HepG2 (cell line): Measurements from ENCODE around the gene TOR4A. TPM values are rescaled to one million over a fixed set of nuclear protein-coding genes. Genes with fewer than 3 reads are reported as not detected.
A peak's percentile ranks its signal among the peaks of the same experiment; 100 is the strongest.

Experiments used
- ATAC-seq: fragments of 200-7000 bp; cut with Tn5 transposase; 3 replicates; pipeline ENCODE4 v1.9.1; 2020; ENCODE audit warnings: mild to moderate bottlenecking, moderate library complexity
- BruUV-seq: library from RNA; stranded (reverse); fragments of 400-500 nt; replicated peaks from 2 replicates; lab custom pipeline; 2021; lab: Mats Ljungman, UMichigan
- CTCF ChIA-PET: fragments of 300-600 bp; formaldehyde crosslinking; extraction: SDS; loops from one replicate; lab custom pipeline; 2021; ENCODE audit warnings: low total read pairs, inconsistent platforms, low intra/inter-chr PET ratio; lab: Yijun Ruan, JAX
- POLR2A ChIA-PET: fragments of 350-600 bp; sonication (Branson Sonifier 250); formaldehyde crosslinking; loops from one replicate; lab custom pipeline; 2020; ENCODE audit warnings: antibody characterized with exemption, inconsistent platforms; lab: Yijun Ruan, JAX
- DNase-seq: peaks from one replicate; pipeline ENCODE4 v3.0.0-alpha.2; 2015; ENCODE audit warnings: low spot score
- FAIRE-seq: peaks from 3 replicates; lab custom pipeline; 2011; peaks lifted over from hg19 to GRCh38; lab: Jason Lieb, UNC
- H2AFZ ChIP-seq: one replicate; pipeline ENCODE4 v1.6.1; 2011; ENCODE audit warnings: low read length, inconsistent platforms
- H3K27ac ChIP-seq: fragments of 300-600 bp; 3 replicates; pipeline ENCODE4 v1.8.0; 2011; ENCODE audit warnings: mixed run types, mild to moderate bottlenecking, mixed read lengths, low read length, inconsistent platforms; ENCODE audit not compliant: insufficient read depth; ENCODE audit errors: extremely low read length
- H3K27me3 ChIP-seq, 2 experiments: fragments of 200-600 bp in 1 of 2; 2 replicates in 1 of 2; 3 replicates in 1 of 2; pipeline versions ENCODE4 v1.6.0 to v1.8.0; 2011; ENCODE audit warnings: low read length in 2 of 2, mild to moderate bottlenecking in 2 of 2, moderate library complexity in 2 of 2, inconsistent platforms in 1 of 2; ENCODE audit not compliant: insufficient read depth in 2 of 2, control insufficient read depth in 1 of 2
- H3K36me3 ChIP-seq, 2 experiments: fragments of 200-600 bp in 1 of 2; replicated peaks in 1 of 2; 2 replicates in 1 of 2; 3 replicates in 1 of 2; pipeline versions ENCODE4 v1.5.1 to v1.8.0; 2011; ENCODE audit warnings: low read length in 2 of 2, inconsistent platforms in 1 of 2; ENCODE audit not compliant: insufficient read depth in 2 of 2, control insufficient read depth in 1 of 2
- H3K4me1 ChIP-seq: 2 replicates; pipeline ENCODE4 v1.5.1; 2012; ENCODE audit warnings: low read length, inconsistent platforms; ENCODE audit not compliant: insufficient read depth
- H3K4me2 ChIP-seq: 2 replicates; pipeline ENCODE4 v1.6.0; 2011; ENCODE audit warnings: low read depth, low read length, inconsistent platforms
- H3K4me3 ChIP-seq, 3 experiments: fragments of 200-600 bp in 1 of 3; sonication (generic), shearing (Covaris generic) in 1 of 3; replicated peaks in 1 of 3; 2 replicates each; pipeline ENCODE4 v1.5.1; 2011 to 2016; ENCODE audit warnings: low read length in 3 of 3, inconsistent platforms in 2 of 3, low read depth in 2 of 3, mild to moderate bottlenecking in 2 of 3, control low read depth in 1 of 3, mixed read lengths in 1 of 3; ENCODE audit not compliant: insufficient read depth in 1 of 3
- H3K79me2 ChIP-seq: one replicate; pipeline ENCODE4 v1.6.1; 2011; ENCODE audit warnings: low read length, inconsistent platforms; ENCODE audit not compliant: insufficient read depth
- H3K9ac ChIP-seq: 2 replicates; pipeline ENCODE4 v1.6.0; 2011; ENCODE audit warnings: mild to moderate bottlenecking, low read depth, low read length, inconsistent platforms; ENCODE audit not compliant: insufficient read depth
- H3K9me3 ChIP-seq: 2 replicates; pipeline ENCODE4 v1.5.1; 2012; ENCODE audit warnings: mild to moderate bottlenecking, low read length
- H4K20me1 ChIP-seq: 2 replicates; pipeline ENCODE4 v1.6.0; 2011; ENCODE audit warnings: inconsistent platforms, mild to moderate bottlenecking, low read length, moderate library complexity; ENCODE audit not compliant: insufficient read depth
- BCL3 ChIP-seq: sonication (generic); formaldehyde crosslinking; IDR thresholded peaks from 2 replicates; pipeline ENCODE4 v1.5.1; 2020; ENCODE audit warnings: mild to moderate bottlenecking, missing genetic modification reagents, moderate library complexity
- HNF1A ChIP-seq, 2 experiments: sonication (generic) in 1 of 2; formaldehyde crosslinking in 1 of 2; IDR thresholded peaks; 2 replicates each; pipeline versions ENCODE4 v1.4.0 to v1.6.1; 2016 to 2020; ENCODE audit warnings: borderline replicate concordance in 1 of 2, low read depth in 1 of 2, mild to moderate bottlenecking in 1 of 2, missing genetic modification reagents in 1 of 2
- MTERF4 ChIP-seq: sonication (generic); formaldehyde crosslinking; IDR thresholded peaks from 2 replicates; pipeline ENCODE4 v1.8.0; 2023; ENCODE audit warnings: mild to moderate bottlenecking, missing genetic modification reagents
- RXRB ChIP-seq: IDR thresholded peaks from 2 replicates; pipeline ENCODE4 v1.6.1; 2016; ENCODE audit warnings: borderline replicate concordance, missing genetic modification reagents, missing compliant biosample characterization
- TIGD3 ChIP-seq: sonication (generic); formaldehyde crosslinking; IDR thresholded peaks from 2 replicates; pipeline ENCODE4 v1.5.1; 2020; ENCODE audit warnings: mild to moderate bottlenecking, missing genetic modification reagents, borderline replicate concordance
- ZBTB20 ChIP-seq: sonication (generic); formaldehyde crosslinking; IDR thresholded peaks from 2 replicates; pipeline ENCODE4 v1.8.1; 2023; ENCODE audit warnings: missing genetic modification reagents, low read depth, mild to moderate bottlenecking, borderline replicate concordance
- ZFP36 ChIP-seq: fragments of 150-350 bp; IDR thresholded peaks from 2 replicates; pipeline ENCODE4 v1.6.1; 2018; ENCODE audit warnings: borderline replicate concordance, low read length, low read depth; ENCODE audit not compliant: partially characterized antibody
- ZNF562 ChIP-seq: sonication (generic); formaldehyde crosslinking; IDR thresholded peaks from 2 replicates; pipeline ENCODE4 v1.8.0; 2022; ENCODE audit warnings: missing genetic modification reagents, borderline replicate concordance
- ZNF652 ChIP-seq: IDR thresholded peaks from 2 replicates; pipeline ENCODE4 v1.6.1; 2016; ENCODE audit warnings: low read depth, borderline replicate concordance
- ZNF747 ChIP-seq: sonication (generic); formaldehyde crosslinking; IDR thresholded peaks from 2 replicates; pipeline ENCODE4 v1.8.1; 2023; ENCODE audit warnings: missing genetic modification reagents, mild to moderate bottlenecking, borderline replicate concordance
- WGBS: methylation state at CpG from one replicate; pipeline ENCODE4 v1.1.6; 2017; ENCODE audit warnings: low lambda C conversion rate; 5-methylcytosine and 5-hydroxymethylcytosine counted together
- in situ Hi-C: cut with HindIII; loops from 2 replicates; pipeline ENCODE4 v1.10.0; 2017; ENCODE audit warnings: low pct_unique_long_range_greater_than_20kb; ENCODE audit not compliant: extremely low pct_ligation_motif_present
- intact Hi-C: fragments of 100-400 bp; cut with micrococcal nuclease; formaldehyde crosslinking; loops from one replicate; pipeline ENCODE4 v1.10.0; 2022; ENCODE audit not compliant: unreplicated experiment
- polyA plus RNA-seq, 8 experiments: library from polyadenylated mRNA; depleted of rRNA in 3 of 8; stranded (reverse) in 7 of 8; unstranded in 1 of 8; fragments of >200 nt; fragmentation: Illumina TruSeq in 4 of 8; extraction: Trizol in 4 of 8; gene quantifications; 2 replicates each; pipeline versions ENCODE4 v1.2.1 to v1.2.3, GENCODE V29; 2011 to 2016; ENCODE audit warnings: low read depth in 4 of 8, missing spikeins in 1 of 8, mixed read lengths in 1 of 8; ENCODE audit not compliant: insufficient read depth in 1 of 8
- total RNA-seq, 5 experiments: library from RNA; depleted of rRNA; stranded (reverse); fragments of >200 nt; fragmentation: Illumina TruSeq; extraction: Trizol; gene quantifications; 2 replicates each; pipeline ENCODE4 v1.2.3, GENCODE V29; 2016; ENCODE audit warnings: low read depth in 1 of 5

The TOR4A gene
- total and polyA plus RNA-seq, 2 of the 13 experiments (the other 11 are each of a cell fraction or from before 2014, with no cell fraction given) = 11.1 to 14.2 TPM

GRCh38 chr9:137244486-137245449 lies 32.8 kb upstream of the TOR4A start:
- H4K20me1 ChIP-seq = peaks cover 27% of the 10 kb centered on the region
- no peak overlapping the region for H3K4me3 ChIP-seq
- 74% methylated on average over 15 of the region's 36 CpGs for WGBS
- peaks cover 4 to 19% of the 10 kb centered on the region in 2 experiments; a peak in 4 of 5 replicates for H3K36me3 ChIP-seq
- DNase-seq (no peak), FAIRE-seq (no peak), ATAC-seq (peak; percentile 4)
- ChIA-PET POLR2A (interaction anchor here (1.2 to 7.7 kb wide), 3 partner anchors 11 to 56 kb away, joined by 5 to 317 read pairs (median 5); partner anchors contain the start of genes ANAPC2, NELFB, SSNA1 and STPG3), CTCF (no interaction called here)
- H3K27ac ChIP-seq = no peak overlapping the region
- H3K4me1 ChIP-seq = peaks cover 64% of the 10 kb centered on the region
- in situ Hi-C loops = no loop called here
- intact Hi-C loops = no loop called here
- no TSS peak for BruUV-seq
- H3K9me3 ChIP-seq = no peaks in the 10 kb centered on the region
- H3K9ac ChIP-seq = no peak overlapping the region
- no peak overlapping the region for H2AFZ ChIP-seq
- peaks cover 2 to 9% of the 10 kb centered on the region in 2 experiments; a peak in 2 of 5 replicates for H3K27me3 ChIP-seq
- peak overlapping the region; percentile 40 for H3K4me2 ChIP-seq
- peaks cover 25% of the 10 kb centered on the region for H3K79me2 ChIP-seq
- TF ChIP-seq ZFP36 (no peak), ZNF747 (CRISPR knock-in tag) (no peak), BCL3 (CRISPR knock-in tag) (no peak), RXRB (CRISPR knock-in tag) (no peak), HNF1A (IDR thresholded peaks at IDR 0.05; ENCODE audit: low read depth) (no peak), HNF1A (CRISPR knock-in tag; IDR thresholded peaks at IDR 0.05; ENCODE audit: borderline replicate concordance) (peak; percentile 17; the same call in 1 of the 2 replicates), MTERF4 (CRISPR knock-in tag) (no peak), ZNF562 (CRISPR knock-in tag) (no peak), ZNF652 (CRISPR knock-in tag) (no peak), TIGD3 (no peak), ZBTB20 (no peak)
